MM.1S (cell line): ENCODE data around the gene RCBTB1.

Experiments used
- CTCF ChIP-seq: fragments of 300-600 bp; sonication (generic); IDR thresholded peaks from 2 replicates; pipeline ENCODE4 v1.5.1; 2016; ENCODE audit warnings: antibody characterized with exemption, low read length, mixed read lengths
- EZH2 ChIP-seq: fragments of 300-600 bp; sonication (generic); optimal IDR thresholded peaks from 2 replicates; pipeline ENCODE3; 2017; ENCODE audit warnings: low read depth, mild to moderate bottlenecking, antibody characterized with exemption, low read length, mixed read lengths
- EZH2phosphoT487 ChIP-seq: fragments of 300-600 bp; sonication (generic); IDR thresholded peaks from 2 replicates; pipeline ENCODE4 v1.6.1; 2018; ENCODE audit warnings: antibody characterized with exemption, low read length

GRCh38 chr13:49615836-49616675 is 30.7 kb upstream of the RCBTB1 start:
- TF ChIP-seq CTCF, result no peak
- no peak for TF ChIP-seq EZH2phosphoT487
- TF ChIP-seq EZH2, result no peak
